GM12878 (cell line): Measurements from ENCODE around the gene MTFMT. TPM values are rescaled to one million over a fixed set of nuclear protein-coding genes. Genes with fewer than 3 reads are reported as not detected.

Experiments
- ATAC-seq: fragments of 200-7000 bp; cut with Tn5 transposase; 3 replicates; pipeline ENCODE4 v1.9.1; 2020; ENCODE audit warnings: mild to moderate bottlenecking, moderate library complexity
- BruUV-seq: library from RNA; stranded (reverse); fragments of 400-500 nt; replicated peaks from 2 replicates; lab custom pipeline; 2021; lab: Mats Ljungman, UMichigan
- CTCF ChIA-PET: fragments of 300-600 bp; sonication (Branson Sonifier 250); formaldehyde crosslinking; extraction: SDS; loops from one replicate; lab custom pipeline; 2021; ENCODE audit warnings: inconsistent platforms; lab: Yijun Ruan, JAX
- POLR2A ChIA-PET: fragments of 350-600 bp; formaldehyde crosslinking; extraction: SDS; loops from one replicate; lab custom pipeline; 2021; ENCODE audit warnings: inconsistent platforms; lab: Charles Lee
- RAD21 ChIA-PET: fragments of 300-600 bp; sonication (Branson Sonifier 250); formaldehyde crosslinking; loops from one replicate; lab custom pipeline; 2023; ENCODE audit warnings: antibody characterized with exemption; ENCODE audit not compliant: unreplicated experiment; lab: Charles Lee
- SMC1A ChIA-PET: fragments of 300-600 bp; sonication (Branson Sonifier 250); formaldehyde crosslinking; loops from one replicate; lab custom pipeline; 2023; ENCODE audit not compliant: unreplicated experiment, uncharacterized antibody; lab: Charles Lee
- DNase-seq: peaks from one replicate; pipeline ENCODE4 v3.0.0-alpha.2; 2011; ENCODE audit warnings: low read depth, low spot score
- FAIRE-seq: peaks from 3 replicates; lab custom pipeline; 2011; peaks lifted over from hg19 to GRCh38; lab: Jason Lieb, UNC
- H2AFZ ChIP-seq: 2 replicates; pipeline ENCODE4 v1.6.0; 2011; ENCODE audit warnings: low read depth, low read length, control low read depth; ENCODE audit not compliant: control insufficient read depth
- H3K27ac ChIP-seq: 2 replicates; pipeline ENCODE4 v1.5.1; 2011; ENCODE audit warnings: control low read depth; ENCODE audit not compliant: control insufficient read depth, insufficient read depth
- H3K27me3 ChIP-seq, 2 experiments: replicated peaks in 1 of 2; 2 replicates each; pipeline versions ENCODE4 v1.6.0 to v1.6.1; 2011; ENCODE audit warnings: low read length in 1 of 2; ENCODE audit not compliant: control insufficient read depth in 2 of 2, insufficient read depth in 2 of 2
- H3K36me3 ChIP-seq, 2 experiments: 2 replicates each; pipeline ENCODE4 v1.5.1; 2011; ENCODE audit warnings: low read length in 1 of 2; ENCODE audit not compliant: control insufficient read depth in 2 of 2, insufficient read depth in 2 of 2
- H3K4me1 ChIP-seq: 2 replicates; pipeline ENCODE4 v1.6.1; 2011; ENCODE audit warnings: mild to moderate bottlenecking, low read length, moderate library complexity, mixed read lengths; ENCODE audit not compliant: control insufficient read depth, insufficient read depth
- H3K4me2 ChIP-seq: 2 replicates; pipeline ENCODE4 v1.6.0; 2011; ENCODE audit warnings: control low read depth; ENCODE audit not compliant: control insufficient read depth, insufficient read depth
- H3K4me3 ChIP-seq: fragments of 200-600 bp; sonication (generic); 2 replicates; pipeline ENCODE4 v1.5.1; 2016
- H3K79me2 ChIP-seq: 2 replicates; pipeline ENCODE4 v1.6.0; 2011; ENCODE audit warnings: low read length; ENCODE audit not compliant: control insufficient read depth, insufficient read depth
- H3K9ac ChIP-seq: 2 replicates; pipeline ENCODE4 v1.8.0; 2011; ENCODE audit warnings: low read length, control low read depth, mixed read lengths; ENCODE audit not compliant: control insufficient read depth, insufficient read depth
- H3K9me3 ChIP-seq: replicated peaks from 3 replicates; pipeline ENCODE4 v1.5.1; 2011; ENCODE audit warnings: mild to moderate bottlenecking, low read length; ENCODE audit not compliant: control insufficient read depth, insufficient read depth
- H4K20me1 ChIP-seq: 2 replicates; pipeline ENCODE4 v1.6.0; 2011; ENCODE audit not compliant: control insufficient read depth, insufficient read depth
- BMI1 ChIP-seq: fragments of 450-650 bp; IDR thresholded peaks from 2 replicates; pipeline ENCODE4 v1.6.1; 2016; ENCODE audit warnings: mild to moderate bottlenecking, moderate library complexity, borderline replicate concordance
- CBX5 ChIP-seq: sonication (generic); IDR thresholded peaks from 2 replicates; pipeline ENCODE4 v1.6.1; 2016; ENCODE audit warnings: low read depth, moderate library complexity, mild to moderate bottlenecking, inconsistent platforms
- CEBPB ChIP-seq, 2 experiments: fragments of 150-350 bp in 1 of 2; IDR thresholded peaks; 2 replicates each; pipeline ENCODE4 v1.6.1; 2012 to 2014; ENCODE audit warnings: low read depth in 2 of 2, low read length in 2 of 2, borderline replicate concordance in 1 of 2, inconsistent platforms in 1 of 2
- CHD2 ChIP-seq: IDR thresholded peaks from 2 replicates; pipeline ENCODE4 v1.6.1; 2011; ENCODE audit warnings: low read depth, low read length, improper control_type of control experiment, borderline replicate concordance
- IRF5 ChIP-seq: fragments of 450-650 bp; IDR thresholded peaks from 2 replicates; pipeline ENCODE4 v1.6.1; 2017; ENCODE audit warnings: borderline replicate concordance
- MTA3 ChIP-seq: IDR thresholded peaks from 2 replicates; pipeline ENCODE4 v1.6.1; 2012; ENCODE audit warnings: low read length, inconsistent platforms, borderline replicate concordance
- NFXL1 ChIP-seq: fragments of 450-650 bp; IDR thresholded peaks from 2 replicates; pipeline ENCODE4 v1.6.1; 2017; ENCODE audit warnings: antibody characterized with exemption, mild to moderate bottlenecking, borderline replicate concordance
- SUPT20H ChIP-seq: IDR thresholded peaks from 2 replicates; pipeline ENCODE4 v1.6.1; 2011; ENCODE audit warnings: low read depth, mild to moderate bottlenecking, low read length, moderate library complexity, borderline replicate concordance; ENCODE audit not compliant: control insufficient read depth
- ZNF384 ChIP-seq: IDR thresholded peaks from 2 replicates; pipeline ENCODE4 v1.6.1; 2012; ENCODE audit warnings: low read depth, mild to moderate bottlenecking, low read length, improper control_type of control experiment, borderline replicate concordance
- WGBS: methylation state at CpG from one replicate; pipeline ENCODE4 v1.1.6; 2016; ENCODE audit warnings: low lambda C conversion rate; ENCODE audit not compliant: insufficient replicate concordance, insufficient coverage; ENCODE audit errors: missing lambda C conversion rate; 5-methylcytosine and 5-hydroxymethylcytosine counted together
- in situ Hi-C: fragments of 300-500 bp; cut with MboI; formaldehyde crosslinking; loops from 9 replicates; pipeline ENCODE4 v1.14.3; 2018; ENCODE audit warnings: mixed read lengths
- intact Hi-C: fragments of 100-400 bp; cut with micrococcal nuclease; formaldehyde crosslinking; loops from one replicate; pipeline ENCODE4 v1.14.2; 2022; ENCODE audit not compliant: unreplicated experiment
- polyA plus RNA-seq, 11 experiments: library from polyadenylated mRNA; depleted of rRNA in 4 of 11; unstranded in 6 of 11; stranded (reverse) in 5 of 11; fragments of >200 nt; fragmentation: Nextera tagmentation in 4 of 11; fragmentation: Illumina TruSeq in 1 of 11; extraction: Ambion mirVana in 4 of 11; extraction: Trizol in 1 of 11; gene quantifications; 1 replicate in 1 of 11; 2 replicates in 10 of 11; pipeline versions ENCODE4 v1.2.1 to v1.2.3, GENCODE V29; 2011 to 2016; ENCODE audit warnings: inconsistent platforms in 2 of 11, missing spikeins in 2 of 11, low read depth in 1 of 11
- total RNA-seq, 4 experiments: library from RNA; depleted of rRNA in 3 of 4; stranded (reverse); fragments of >200 nt in 3 of 4; fragmentation: Illumina TruSeq in 1 of 4; extraction: Trizol in 1 of 4; gene quantifications; 2 replicates each; pipeline versions ENCODE4 v1.2.1 to v1.2.3, GENCODE V29; 2013 to 2021
- TF ChIP-seq, protein P1 (sequence below): fragments of 450-650 bp; IDR thresholded peaks from 2 replicates; pipeline ENCODE4 v1.6.1; 2017; ENCODE audit warnings: mild to moderate bottlenecking, moderate library complexity

Gene MTFMT
- total and polyA plus RNA-seq, 10 of the 15 experiments (the other 5 are each of a cell fraction or from before 2014, with no cell fraction given) = 1.7 to 29.8 (median 17.4) TPM

DNA sequence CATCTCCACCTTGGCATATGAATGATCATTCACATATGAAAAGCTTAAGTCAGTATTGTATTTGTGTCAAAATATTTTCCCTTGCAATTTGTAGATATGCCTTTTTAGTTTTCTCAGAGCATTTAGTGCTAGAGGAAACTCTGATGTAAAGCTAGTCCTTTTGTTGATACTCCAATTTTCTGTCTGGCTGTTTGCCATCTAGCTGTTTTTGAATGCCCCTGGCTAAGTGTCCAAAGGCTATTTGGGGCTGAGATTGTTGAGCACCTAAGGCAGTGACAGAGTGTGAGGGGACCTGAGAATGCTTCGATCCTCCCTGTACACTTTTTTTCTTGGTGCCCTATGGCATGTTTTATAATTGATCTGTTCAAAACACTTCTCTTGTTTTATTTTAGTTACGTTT, 18.8 kb upstream of the MTFMT start (continued):
- TF ChIP-seq, protein P1, sequence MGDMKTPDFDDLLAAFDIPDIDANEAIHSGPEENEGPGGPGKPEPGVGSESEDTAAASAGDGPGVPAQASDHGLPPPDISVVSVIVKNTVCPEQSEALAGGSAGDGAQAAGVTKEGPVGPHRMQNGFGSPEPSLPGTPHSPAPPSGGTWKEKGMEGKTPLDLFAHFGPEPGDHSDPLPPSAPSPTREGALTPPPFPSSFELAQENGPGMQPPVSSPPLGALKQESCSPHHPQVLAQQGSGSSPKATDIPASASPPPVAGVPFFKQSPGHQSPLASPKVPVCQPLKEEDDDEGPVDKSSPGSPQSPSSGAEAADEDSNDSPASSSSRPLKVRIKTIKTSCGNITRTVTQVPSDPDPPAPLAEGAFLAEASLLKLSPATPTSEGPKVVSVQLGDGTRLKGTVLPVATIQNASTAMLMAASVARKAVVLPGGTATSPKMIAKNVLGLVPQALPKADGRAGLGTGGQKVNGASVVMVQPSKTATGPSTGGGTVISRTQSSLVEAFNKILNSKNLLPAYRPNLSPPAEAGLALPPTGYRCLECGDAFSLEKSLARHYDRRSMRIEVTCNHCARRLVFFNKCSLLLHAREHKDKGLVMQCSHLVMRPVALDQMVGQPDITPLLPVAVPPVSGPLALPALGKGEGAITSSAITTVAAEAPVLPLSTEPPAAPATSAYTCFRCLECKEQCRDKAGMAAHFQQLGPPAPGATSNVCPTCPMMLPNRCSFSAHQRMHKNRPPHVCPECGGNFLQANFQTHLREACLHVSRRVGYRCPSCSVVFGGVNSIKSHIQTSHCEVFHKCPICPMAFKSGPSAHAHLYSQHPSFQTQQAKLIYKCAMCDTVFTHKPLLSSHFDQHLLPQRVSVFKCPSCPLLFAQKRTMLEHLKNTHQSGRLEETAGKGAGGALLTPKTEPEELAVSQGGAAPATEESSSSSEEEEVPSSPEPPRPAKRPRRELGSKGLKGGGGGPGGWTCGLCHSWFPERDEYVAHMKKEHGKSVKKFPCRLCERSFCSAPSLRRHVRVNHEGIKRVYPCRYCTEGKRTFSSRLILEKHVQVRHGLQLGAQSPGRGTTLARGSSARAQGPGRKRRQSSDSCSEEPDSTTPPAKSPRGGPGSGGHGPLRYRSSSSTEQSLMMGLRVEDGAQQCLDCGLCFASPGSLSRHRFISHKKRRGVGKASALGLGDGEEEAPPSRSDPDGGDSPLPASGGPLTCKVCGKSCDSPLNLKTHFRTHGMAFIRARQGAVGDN = no peak
- TF ChIP-seq CBX5 (no peak), CEBPB (IDR thresholded peaks at IDR 0.05; ENCODE audit: borderline replicate concordance in 1 of 2, low read depth in 2 of 2, low read length in 2 of 2) (no peak), SUPT20H (no peak)
- TF ChIP-seq, all 136 proteins: peak for 0

DNA sequence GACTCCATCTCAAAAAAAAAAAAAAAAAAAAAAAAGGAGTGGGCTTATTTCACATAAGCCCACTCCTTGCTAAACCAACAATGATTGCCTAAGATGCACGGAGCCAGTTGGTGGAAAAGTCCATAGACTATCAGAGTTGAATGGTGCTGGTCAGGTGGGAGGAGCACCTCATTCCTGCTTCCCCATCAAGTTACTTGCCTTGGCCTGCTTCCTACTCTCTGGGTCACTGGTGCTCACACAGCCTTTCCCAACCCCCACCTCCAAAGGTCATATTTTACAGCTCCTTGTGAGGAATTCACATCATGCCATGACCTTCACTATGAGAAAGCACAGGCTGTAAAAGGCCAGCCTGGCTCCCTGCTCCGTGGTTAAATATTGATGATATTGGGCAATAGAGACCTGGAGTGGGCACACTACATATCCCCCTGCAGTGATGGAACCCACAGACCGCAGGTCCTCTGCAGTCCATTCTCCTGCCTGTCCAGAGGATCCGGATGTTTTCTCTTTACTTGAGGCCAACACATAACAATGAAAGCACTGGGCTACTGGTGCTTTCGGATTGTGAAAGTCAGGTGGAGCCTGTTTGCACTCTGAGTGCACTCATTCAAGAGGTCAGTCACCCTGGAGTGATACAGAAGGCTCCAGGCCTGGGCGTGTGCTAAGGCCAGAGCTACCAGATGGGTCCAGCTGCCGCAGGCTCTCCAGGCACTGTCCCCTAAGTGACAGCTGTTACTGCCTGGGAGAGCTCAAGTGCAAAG, 15.5 kb upstream of the MTFMT start, which contains the start of gene SLC51B:
TSS of gene SLC51B (plus strand) at position 664 of the 758 bp plus-strand sequence. CDS start 4,618 bp downstream, outside the sequence.
- BruUV-seq = no TSS peak
- intact Hi-C loops (no loop called here), in situ Hi-C loops (loop anchor here (5.0 kb wide), 1 partner anchor 252 kb away; the partner anchor contains the start of gene RNU5A-1)
- RAD21 ChIA-PET = interaction anchor here (0.7 to 3.3 kb wide), 2 partner anchors 11 to 90 kb away, joined by 4 to 20 read pairs; no protein-coding TSS in a partner anchor
- Histone ChIP-seq H3K27ac (no peak within 1 kb of the TSS), H3K27me3 (no peaks in the 10 kb centered on the region), H2AFZ (no peak within 1 kb of the TSS), H3K9ac (no peak within 1 kb of the TSS), H3K4me1 (peaks cover 5% of the 10 kb centered on the region), H3K36me3 (no peaks in the 10 kb centered on the region), H3K4me2 (no peak within 1 kb of the TSS), H3K79me2 (no peaks in the 10 kb centered on the region), H3K9me3 (no peaks in the 10 kb centered on the region), H4K20me1 (no peaks in the 10 kb centered on the region), H3K4me3 (no peak within 1 kb of the TSS)
- POLR2A ChIA-PET = interaction anchor here (0.7 to 2.5 kb wide), 2 partner anchors 11 to 255 kb away, joined by 3 to 6 read pairs; no protein-coding TSS in a partner anchor
- CTCF ChIA-PET = interaction anchor here (0.9 to 3.5 kb wide), 2 partner anchors 9 to 11 kb away, joined by 3 to 22 read pairs; no protein-coding TSS in a partner anchor
- WGBS = 66% methylated on average over 7 of the region's 7 CpGs
- no peak for DNase-seq
- no peak for TF ChIP-seq BMI1
- TF ChIP-seq MTA3 = no peak
- no peak for TF ChIP-seq CHD2
- no peak for TF ChIP-seq IRF5
- TF ChIP-seq CEBPB (IDR thresholded peaks at IDR 0.05; ENCODE audit: borderline replicate concordance in 1 of 2, low read depth in 2 of 2, low read length in 2 of 2) = no peak
- TF ChIP-seq ZNF384 = no peak
- no peak for TF ChIP-seq NFXL1
- FAIRE-seq = no peak
- SMC1A ChIA-PET = interaction anchor here (4.9 kb wide), 1 partner anchor 11 kb away, joined by 28 read pairs; no protein-coding TSS in a partner anchor
- no peak for ATAC-seq
